HG02763 (cell line): ENCODE measurements around the gene DPYSL5.
"Not testable (repeated sequence)": the region's sequence is repeated elsewhere in the genome, so short reads cannot be mapped to it uniquely, and the experiment has no call there.

Source experiments
- ATAC-seq: cut with Tn5 transposase; IDR thresholded peaks from one replicate; pipeline ENCODE4 v1.9.1; 2021; ENCODE audit warnings: mild to moderate bottlenecking, moderate library complexity; ENCODE audit not compliant: unreplicated experiment

The DPYSL5 gene

DNA sequence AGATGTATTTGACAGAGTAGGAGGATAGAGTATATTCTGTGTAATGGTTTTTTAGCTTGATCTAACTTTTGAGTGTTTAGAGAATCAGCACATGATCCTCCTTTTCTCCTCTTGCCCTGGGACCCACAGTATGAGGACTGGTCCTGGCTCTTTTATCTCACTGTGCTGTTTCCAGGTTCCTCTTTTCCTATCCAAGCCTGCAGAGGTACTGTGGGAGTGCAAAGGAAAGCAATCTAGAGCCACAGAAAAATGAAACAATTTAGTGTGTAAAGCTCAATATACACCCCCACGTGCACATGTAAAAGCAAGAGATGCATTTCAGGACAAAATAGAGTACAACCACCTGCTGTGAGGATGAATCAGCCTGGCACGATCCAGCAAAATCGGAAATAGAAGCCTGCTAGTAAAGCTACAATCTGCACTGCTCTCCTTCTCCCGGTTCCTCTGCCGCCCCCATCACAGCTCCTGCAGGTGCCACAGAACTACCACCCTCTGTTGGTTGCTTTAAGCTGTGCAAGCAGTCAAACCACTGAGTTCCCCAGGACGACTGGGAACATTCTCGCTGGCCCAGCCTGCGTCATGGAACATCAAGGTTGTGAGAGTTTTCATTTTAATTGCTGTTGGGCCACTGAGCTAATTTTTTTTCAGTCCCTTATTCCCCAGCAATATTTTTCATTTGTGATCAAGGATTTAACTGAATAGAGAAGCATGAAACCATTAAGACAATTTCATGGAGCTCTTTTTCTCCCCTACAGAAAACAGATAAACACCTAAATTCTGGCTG, 74.7 kb downstream of the DPYSL5 start:
- ATAC-seq, result no peak

GRCh38 chr2:26923189-26923466, 75.2 kb downstream of the DPYSL5 start:
- not testable (repeated sequence) for ATAC-seq

GRCh38 chr2:26924731-26925099, 76.8 kb downstream of the DPYSL5 start:
- ATAC-seq, result no peak

GRCh38 chr2:26925100-26925791, 77.3 kb downstream of the DPYSL5 start:
- no peak for ATAC-seq

- ATAC-seq, result no peak
Measured at GRCh38 chr2:26927221-26927620, 79.3 kb downstream of the DPYSL5 start.

DNA sequence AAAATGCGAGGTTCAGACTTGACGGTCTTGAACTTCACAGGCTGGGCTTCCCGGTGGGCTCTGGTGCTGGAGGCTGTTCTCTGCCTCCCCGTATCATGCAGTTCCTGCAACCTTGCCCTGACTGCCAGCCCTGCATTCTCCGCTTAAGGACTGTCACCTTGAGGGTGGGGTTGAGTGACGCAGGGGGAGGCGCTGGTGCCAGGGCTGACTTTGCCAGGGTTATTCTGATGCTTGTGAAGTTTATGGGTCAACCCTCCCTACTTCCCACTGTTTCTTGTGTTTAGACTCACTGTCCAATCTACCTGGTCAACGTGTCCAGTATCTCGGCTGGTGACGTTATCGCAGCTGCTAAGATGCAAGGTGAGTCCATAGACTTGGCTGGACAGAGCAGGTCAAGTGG, 85.0 kb downstream of the DPYSL5 start:
- ATAC-seq, result no peak

GRCh38 chr2:26933431-26934334, 85.8 kb downstream of the DPYSL5 start:
- no peak for ATAC-seq

DNA sequence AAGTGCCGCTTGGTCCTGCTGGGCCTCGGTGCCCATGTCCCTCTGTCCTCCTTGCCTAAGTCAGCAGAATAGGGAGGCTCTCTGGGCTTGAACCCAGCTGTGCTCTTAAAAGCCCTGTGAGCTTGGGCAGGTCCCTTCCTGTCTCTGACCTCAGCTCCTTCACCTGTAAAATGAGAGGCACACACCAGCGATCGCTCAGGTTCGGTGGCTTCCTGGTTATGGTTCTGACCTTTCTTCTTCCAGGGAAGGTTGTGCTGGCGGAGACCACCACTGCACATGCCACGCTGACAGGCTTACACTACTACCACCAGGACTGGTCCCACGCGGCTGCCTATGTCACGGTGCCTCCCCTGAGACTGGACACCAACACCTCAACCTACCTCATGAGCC, 86.4 kb downstream of the DPYSL5 start:
- no peak for ATAC-seq

GRCh38 chr2:26934985-26935384, 87.1 kb downstream of the DPYSL5 start:
- no peak for ATAC-seq

GRCh38 chr2:26936855-26937254, 88.9 kb downstream of the DPYSL5 start:
- no peak for ATAC-seq

GRCh38 chr2:26938399-26939118, 90.6 kb downstream of the DPYSL5 start:
- no peak for ATAC-seq

- ATAC-seq, result no peak
Measured at GRCh38 chr2:26940001-26940400, 92.1 kb downstream of the DPYSL5 start.

- ATAC-seq, result no peak
Measured at GRCh38 chr2:26941486-26941885, 93.6 kb downstream of the DPYSL5 start.

GRCh38 chr2:26942543-26943295, 94.8 kb downstream of the DPYSL5 start:
- no peak for ATAC-seq

DNA sequence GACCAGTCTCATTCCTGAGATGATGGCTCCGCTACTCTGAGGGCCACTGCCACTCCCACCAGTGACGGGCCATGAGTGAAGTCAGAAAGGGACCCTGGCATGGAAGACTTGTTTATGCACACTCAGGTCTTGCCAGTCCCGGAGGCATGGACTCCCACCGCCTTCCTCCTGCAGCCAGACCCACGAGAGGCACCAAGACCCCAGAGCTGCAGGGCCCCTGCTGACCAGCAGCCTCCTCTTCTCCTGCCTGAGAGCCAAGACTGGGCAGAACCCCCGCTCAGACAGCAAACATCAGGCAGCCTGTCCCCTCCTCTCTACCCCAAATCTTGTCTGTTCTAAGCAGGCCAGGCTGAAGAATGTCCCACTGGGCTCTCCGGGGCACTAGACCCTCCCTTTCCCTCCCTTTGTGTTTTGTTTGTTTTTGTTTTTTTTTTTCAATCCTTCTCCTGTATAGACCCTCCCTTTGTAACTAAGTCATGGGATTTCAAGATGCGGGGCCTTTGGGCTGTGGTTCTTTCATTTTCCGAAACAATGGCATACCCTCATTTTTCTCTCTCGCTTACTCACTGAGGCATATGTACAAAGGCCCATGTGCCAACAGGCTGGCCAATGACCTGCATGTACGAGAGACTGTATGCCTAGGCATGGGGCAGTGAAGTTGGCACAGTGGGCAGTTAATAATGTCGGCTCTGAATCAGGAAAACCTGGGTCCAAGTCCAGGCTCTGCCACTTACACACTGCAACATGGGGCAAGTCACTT, 98.2 kb downstream of the DPYSL5 start:
- ATAC-seq, result no peak

DNA sequence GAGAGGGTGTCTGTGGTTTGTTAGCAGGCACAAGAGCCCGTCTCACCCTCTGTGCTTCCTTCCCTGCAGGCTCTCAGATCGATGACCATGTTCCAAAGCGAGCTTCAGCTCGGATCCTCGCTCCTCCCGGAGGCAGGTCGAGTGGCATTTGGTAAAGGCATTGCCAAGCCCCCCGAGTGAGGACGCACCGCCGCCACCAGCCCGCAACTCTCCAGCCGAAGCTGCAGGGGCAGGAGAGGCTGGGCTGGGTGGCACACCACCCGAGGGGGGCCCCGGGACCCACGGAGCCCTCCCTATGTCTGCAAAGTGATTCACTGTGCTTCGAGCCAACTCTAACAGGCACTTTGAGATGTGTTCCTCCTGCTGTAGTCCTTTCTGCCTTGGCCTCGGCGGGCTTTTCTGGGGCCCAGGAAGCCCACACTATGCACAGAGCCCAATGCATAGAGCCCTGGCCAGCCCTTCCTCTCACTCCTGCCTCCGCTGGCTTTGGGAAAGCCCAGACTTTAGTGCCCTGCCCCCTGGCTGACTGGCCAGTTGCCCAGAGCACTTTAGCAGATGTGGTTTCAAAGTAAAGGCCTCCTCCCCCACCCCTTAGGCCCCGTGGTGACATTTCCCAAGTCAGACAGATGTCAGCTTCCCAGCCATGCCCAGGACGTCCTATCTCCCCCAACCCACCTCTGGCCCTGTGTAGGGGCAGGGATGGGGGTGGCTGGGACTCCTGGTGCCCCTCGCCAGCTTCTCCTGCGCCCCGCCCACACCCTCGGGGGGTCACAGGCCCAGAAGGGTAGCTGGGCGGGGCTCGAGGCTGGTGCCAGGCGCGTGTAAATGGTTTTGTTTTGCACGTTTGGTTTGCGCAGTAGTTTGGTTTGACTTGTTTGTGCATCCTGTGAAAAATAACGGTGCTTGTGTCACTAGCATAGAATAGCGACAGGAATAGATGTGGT, 99.2 kb downstream of the DPYSL5 start:
- ATAC-seq, result no peak

DNA sequence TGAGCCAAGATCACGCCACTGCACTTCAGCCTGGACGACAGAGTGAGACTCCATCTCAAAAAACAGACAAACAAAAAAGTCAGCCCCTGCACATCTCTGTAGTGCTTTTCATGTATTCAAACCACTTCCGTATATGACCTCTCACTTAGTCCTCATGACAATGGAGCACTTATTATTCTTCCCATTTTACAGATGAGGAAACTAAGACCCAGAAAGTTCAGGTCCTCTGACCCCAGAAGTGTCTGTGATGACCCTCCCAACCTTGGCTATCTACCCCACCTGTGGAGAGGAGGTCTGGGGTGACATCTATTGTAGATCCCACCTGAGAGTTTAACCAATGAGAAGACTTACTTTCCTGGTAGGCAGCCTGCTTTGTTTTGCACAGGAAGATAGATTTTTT, 100.9 kb downstream of the DPYSL5 start:
- ATAC-seq, result no peak

DNA sequence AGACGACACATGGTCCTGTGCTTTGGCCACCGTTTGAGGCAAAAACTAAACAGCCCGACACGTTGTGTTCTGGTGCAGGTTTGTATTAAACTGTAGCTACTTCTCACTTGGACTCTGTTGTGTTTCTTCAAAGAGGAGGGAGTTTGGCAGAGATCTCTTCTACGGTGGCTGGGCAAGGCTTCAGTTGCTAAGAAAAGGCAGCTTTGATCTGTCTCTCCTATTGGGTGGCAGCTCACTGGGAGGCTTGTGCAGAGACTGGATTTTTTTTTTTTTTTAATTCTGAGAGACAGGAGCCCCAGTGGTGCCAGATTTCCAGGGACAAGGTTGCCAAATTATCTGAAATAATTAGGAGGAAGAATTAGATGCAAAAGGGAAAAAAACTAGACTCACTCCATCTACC, 102.3 kb downstream of the DPYSL5 start:
- no peak for ATAC-seq

DNA sequence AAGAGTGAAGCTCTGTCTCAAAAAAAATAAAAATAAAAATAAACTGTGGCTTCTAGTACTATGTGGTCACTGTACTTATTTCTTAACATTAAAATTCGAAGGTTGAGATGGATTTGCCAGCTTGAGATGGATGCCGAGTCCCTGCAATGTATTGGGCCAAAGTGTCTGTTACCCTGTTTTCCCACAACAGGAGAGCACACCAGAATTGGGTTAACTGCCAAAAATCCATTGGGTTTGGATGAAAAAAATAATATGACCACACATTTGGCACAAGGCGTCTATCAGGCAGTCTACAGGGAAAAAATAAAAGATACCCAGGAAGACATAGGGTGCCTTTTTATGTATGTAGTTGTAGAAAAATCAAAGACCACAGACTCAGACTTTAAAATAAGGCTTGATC, 103.3 kb downstream of the DPYSL5 start:
- no peak for ATAC-seq
